Measurements from ENCODE around the gene IFITM10.

- no peak for TF ChIP-seq CTCF (conservative IDR thresholded peaks at IDR 0.05)
- TF ChIP-seq ZFX (IDR thresholded peaks at IDR 0.05), result no peak
Observed at GRCh38 chr11:1714908-1715885, 35.2 kb downstream of the IFITM10 start.
